Left ventricle myocardium inferior (tissue), 1 donor: ENCODE measurements around the gene JDP2. TPM values are rescaled to one million over a fixed set of nuclear protein-coding genes. Genes with fewer than 3 reads are reported as not detected.

ENCODE experiments used
- DNase-seq: peaks from one replicate; pipeline ENCODE4 v3.0.0-alpha.2; 2020
- H3K27ac ChIP-seq: fragments of 200-600 bp; replicated peaks from 2 replicates; pipeline ENCODE4 v1.8.0; 2021
- H3K27me3 ChIP-seq: fragments of 200-600 bp; 2 replicates; pipeline ENCODE4 v1.8.0; 2021; ENCODE audit warnings: low read depth
- H3K36me3 ChIP-seq: fragments of 200-600 bp; 2 replicates; pipeline ENCODE4 v1.8.0; 2021
- H3K4me1 ChIP-seq: fragments of 200-600 bp; 2 replicates; pipeline ENCODE4 v1.8.0; 2021
- H3K4me3 ChIP-seq: fragments of 200-600 bp; 2 replicates; pipeline ENCODE4 v1.8.0; 2021; ENCODE audit warnings: mild to moderate bottlenecking, moderate library complexity
- H3K9me3 ChIP-seq: fragments of 200-600 bp; replicated peaks from 2 replicates; pipeline ENCODE4 v1.8.0; 2021
- intact Hi-C: fragments of 100-400 bp; cut with micrococcal nuclease; formaldehyde crosslinking; loops from one replicate; pipeline ENCODE4 v1.11.0; 2022
- total RNA-seq: library from RNA; stranded (reverse); fragmentation: NEBNext Ultra II Directional; extraction: Animal tissue kit (Norgen Biotek cat#: 25700); gene quantifications from one replicate; pipeline ENCODE4 v1.2.1, GENCODE V29; 2021
- TF ChIP-seq, protein P1 (sequence below): fragments of 200-600 bp; IDR thresholded peaks from 2 replicates; pipeline ENCODE4 v1.8.0; 2021; ENCODE audit warnings: antibody characterized with exemption, mild to moderate bottlenecking, borderline replicate concordance
- donor health status: DM: no; HTN: yes; CAD: no; lungs with severe emphysema.

JDP2 gene
- total RNA-seq, 1 donor from 2014 or later = 21.9 TPM

DNA sequence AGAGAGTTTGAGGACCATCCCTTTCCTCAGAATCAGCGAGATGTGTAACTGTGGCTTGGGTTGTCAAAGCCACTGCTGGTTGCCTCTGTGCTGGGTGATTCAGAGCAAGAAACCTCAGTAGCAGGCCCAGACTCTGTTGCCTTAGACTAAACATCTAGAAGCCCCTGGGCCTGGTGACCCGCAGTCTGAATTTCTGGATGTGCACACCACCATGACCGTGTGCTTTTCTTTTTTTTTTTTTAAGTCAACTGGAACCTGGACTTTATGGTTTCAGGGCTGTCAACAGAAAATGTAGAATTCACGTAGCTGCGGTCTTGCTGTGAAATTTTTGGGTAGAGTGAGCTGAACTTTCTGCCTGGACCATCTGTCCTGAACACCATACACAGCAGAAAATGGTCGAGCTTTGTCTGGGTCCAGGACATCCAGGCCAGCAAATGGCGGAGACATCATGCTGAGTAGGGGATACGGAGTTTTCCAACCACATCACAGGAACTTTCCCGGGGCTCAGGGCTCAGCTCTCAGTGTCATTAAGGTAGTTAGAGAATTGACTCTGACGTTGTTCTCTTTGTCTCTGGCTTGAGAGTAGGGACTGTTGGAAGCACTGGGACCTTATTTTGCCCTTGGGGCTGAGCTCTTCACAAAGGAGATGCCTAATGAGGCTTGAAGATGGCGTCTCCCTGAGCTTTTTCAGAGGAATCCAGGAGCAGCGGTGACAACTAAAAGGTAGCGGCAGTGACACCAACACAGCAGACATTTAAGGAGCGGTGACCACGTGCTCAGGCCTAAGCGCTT lies 71.5 kb downstream of the JDP2 start:
- no peaks in the 10 kb centered on the region for H3K9me3 ChIP-seq
- H3K27me3 ChIP-seq = no peaks in the 10 kb centered on the region
- no peak overlapping the region for H3K4me3 ChIP-seq
- no peak overlapping the region for H3K27ac ChIP-seq
- no peak for DNase-seq
- no peaks in the 10 kb centered on the region for H3K36me3 ChIP-seq
- TF ChIP-seq, protein P1, sequence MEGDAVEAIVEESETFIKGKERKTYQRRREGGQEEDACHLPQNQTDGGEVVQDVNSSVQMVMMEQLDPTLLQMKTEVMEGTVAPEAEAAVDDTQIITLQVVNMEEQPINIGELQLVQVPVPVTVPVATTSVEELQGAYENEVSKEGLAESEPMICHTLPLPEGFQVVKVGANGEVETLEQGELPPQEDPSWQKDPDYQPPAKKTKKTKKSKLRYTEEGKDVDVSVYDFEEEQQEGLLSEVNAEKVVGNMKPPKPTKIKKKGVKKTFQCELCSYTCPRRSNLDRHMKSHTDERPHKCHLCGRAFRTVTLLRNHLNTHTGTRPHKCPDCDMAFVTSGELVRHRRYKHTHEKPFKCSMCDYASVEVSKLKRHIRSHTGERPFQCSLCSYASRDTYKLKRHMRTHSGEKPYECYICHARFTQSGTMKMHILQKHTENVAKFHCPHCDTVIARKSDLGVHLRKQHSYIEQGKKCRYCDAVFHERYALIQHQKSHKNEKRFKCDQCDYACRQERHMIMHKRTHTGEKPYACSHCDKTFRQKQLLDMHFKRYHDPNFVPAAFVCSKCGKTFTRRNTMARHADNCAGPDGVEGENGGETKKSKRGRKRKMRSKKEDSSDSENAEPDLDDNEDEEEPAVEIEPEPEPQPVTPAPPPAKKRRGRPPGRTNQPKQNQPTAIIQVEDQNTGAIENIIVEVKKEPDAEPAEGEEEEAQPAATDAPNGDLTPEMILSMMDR = no peak
- intact Hi-C loops = no loop called here
- H3K4me1 ChIP-seq = no peaks in the 10 kb centered on the region

DNA sequence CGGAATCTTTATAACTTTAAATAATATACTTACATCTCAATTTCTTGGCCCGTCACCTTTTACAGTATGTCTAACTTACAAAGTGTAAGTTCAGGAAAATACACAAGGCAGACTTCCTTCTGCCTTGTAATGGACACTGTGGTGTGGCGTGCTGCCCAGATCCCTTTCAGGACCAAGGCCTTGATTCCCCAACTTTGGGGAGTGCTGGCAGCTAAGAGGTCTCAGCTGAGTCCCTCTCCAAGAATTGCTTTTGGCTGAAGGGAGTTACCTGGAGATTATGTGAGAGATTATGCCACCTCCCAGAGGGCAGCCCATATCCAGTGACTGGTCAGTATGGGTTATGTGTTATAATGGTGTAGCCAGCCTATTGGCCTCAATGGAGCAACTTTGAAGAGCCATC lies 73.3 kb downstream of the JDP2 start:
- no peak overlapping the region for H3K4me3 ChIP-seq
- H3K27ac ChIP-seq = no peak overlapping the region
- H3K36me3 ChIP-seq = no peaks in the 10 kb centered on the region
- H3K4me1 ChIP-seq = no peaks in the 10 kb centered on the region
- intact Hi-C loops = no loop called here
- DNase-seq = no peak
- TF ChIP-seq, protein P1 = no peak
- H3K9me3 ChIP-seq = no peaks in the 10 kb centered on the region
- no peaks in the 10 kb centered on the region for H3K27me3 ChIP-seq

DNA sequence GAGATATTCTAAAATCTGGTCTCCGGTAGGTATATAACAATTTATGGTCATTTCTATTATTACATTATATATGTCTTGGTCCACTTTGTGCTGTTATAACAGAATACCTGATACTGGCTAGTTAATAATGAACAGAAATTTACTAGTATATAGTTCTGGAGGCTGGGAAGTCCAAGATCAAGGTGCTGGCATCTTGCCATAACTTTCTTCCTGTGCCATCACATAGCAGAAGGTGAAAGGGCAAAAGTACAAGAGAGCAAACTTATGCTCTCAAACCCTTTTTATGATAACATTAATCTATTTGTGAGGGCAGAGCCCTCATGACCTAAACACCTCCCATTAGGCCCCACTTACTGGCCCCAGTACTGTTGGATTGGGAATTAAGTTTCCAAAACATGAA lies 76.6 kb downstream of the JDP2 start:
- no peak overlapping the region for H3K4me3 ChIP-seq
- H3K27ac ChIP-seq = no peak overlapping the region
- TF ChIP-seq, protein P1 = no peak
- no peak for DNase-seq
- no peaks in the 10 kb centered on the region for H3K36me3 ChIP-seq
- H3K9me3 ChIP-seq = peaks cover 17% of the 10 kb centered on the region
- no peaks in the 10 kb centered on the region for H3K4me1 ChIP-seq
- intact Hi-C loops = no loop called here
- no peaks in the 10 kb centered on the region for H3K27me3 ChIP-seq

DNA sequence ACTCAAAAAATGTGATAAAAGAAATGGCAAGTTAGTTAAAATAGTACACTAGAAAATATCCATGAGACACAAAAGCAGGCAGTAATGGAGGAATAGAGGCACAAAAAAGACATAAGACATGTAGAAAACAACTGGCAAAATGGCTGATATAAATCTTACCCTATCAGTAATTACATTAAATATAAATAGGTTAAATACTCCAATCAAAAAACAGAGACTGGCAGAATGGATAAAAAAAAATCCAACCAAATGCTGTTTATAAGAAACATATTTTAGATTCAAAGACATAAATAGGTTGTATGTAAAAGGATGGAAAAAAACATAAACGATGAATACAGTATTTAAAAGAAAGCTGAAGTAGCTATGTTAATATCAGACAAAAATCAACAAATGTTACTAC lies 79.1 kb downstream of the JDP2 start:
- DNase-seq = no peak
- Histone ChIP-seq H3K27me3 (no peaks in the 10 kb centered on the region), H3K27ac (no peak overlapping the region), H3K36me3 (no peaks in the 10 kb centered on the region), H3K4me1 (no peaks in the 10 kb centered on the region), H3K9me3 (peaks cover 41% of the 10 kb centered on the region), H3K4me3 (no peak overlapping the region)
- TF ChIP-seq, protein P1 = no peak
- intact Hi-C loops = no loop called here

DNA sequence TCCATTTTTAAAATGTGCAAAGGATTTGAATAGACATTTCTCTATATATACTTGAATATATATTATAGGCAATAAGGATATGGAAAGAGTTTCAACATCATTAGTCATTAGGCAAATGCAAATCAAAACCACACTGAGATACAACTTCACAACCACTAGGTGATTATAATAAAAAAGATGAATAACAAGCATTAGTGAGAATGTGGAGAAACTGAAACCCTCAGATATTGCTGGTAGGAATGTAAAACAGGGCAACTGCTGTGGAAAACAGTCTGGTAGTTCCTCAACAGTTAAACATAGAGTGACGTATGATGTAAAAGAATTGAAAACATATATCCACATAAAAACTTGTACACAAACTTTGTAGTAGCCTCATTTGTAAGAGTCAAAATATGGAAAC lies 82.7 kb downstream of the JDP2 start:
- H3K27ac ChIP-seq = no peak overlapping the region
- peaks cover 14% of the 10 kb centered on the region for H3K27me3 ChIP-seq
- H3K4me3 ChIP-seq = no peak overlapping the region
- intact Hi-C loops = no loop called here
- H3K4me1 ChIP-seq = no peaks in the 10 kb centered on the region
- DNase-seq = no peak
- TF ChIP-seq, protein P1 = no peak
- H3K36me3 ChIP-seq = no peaks in the 10 kb centered on the region
- H3K9me3 ChIP-seq = peaks cover 42% of the 10 kb centered on the region
